PFSK-1 (cell line): ENCODE results near the gene NOTCH4.

Source experiments
- FOXP2 ChIP-seq: optimal IDR thresholded peaks from 2 replicates; pipeline ENCODE3; 2011; ENCODE audit warnings: borderline replicate concordance, control low read depth, inconsistent platforms; ENCODE audit not compliant: insufficient read depth; ENCODE audit errors: extremely low read length, extremely low read depth
- POLR2AphosphoS5 ChIP-seq: IDR thresholded peaks from 2 replicates; pipeline ENCODE4 v1.6.1; 2012; ENCODE audit warnings: low read depth, mild to moderate bottlenecking, control low read depth, low read length, moderate library complexity
- REST ChIP-seq, 2 experiments: IDR thresholded peaks; 2 replicates each; pipeline versions ENCODE4 v1.6.1 to v1.8.0; 2011 to 2012; ENCODE audit warnings: low read depth in 2 of 2, low read length in 2 of 2, control low read depth in 1 of 2, inconsistent platforms in 1 of 2, mild to moderate bottlenecking in 1 of 2, moderate library complexity in 1 of 2; ENCODE audit not compliant: insufficient read depth in 1 of 2
- SIN3A ChIP-seq: IDR thresholded peaks from 2 replicates; pipeline ENCODE4 v1.6.1; 2012; ENCODE audit warnings: mild to moderate bottlenecking, low read length, moderate library complexity, borderline replicate concordance; ENCODE audit not compliant: insufficient read depth
- TAF1 ChIP-seq: IDR thresholded peaks from 2 replicates; pipeline ENCODE4 v1.6.1; 2012; ENCODE audit warnings: low read length, control low read depth, borderline replicate concordance; ENCODE audit not compliant: insufficient read depth

The NOTCH4 gene

GRCh38 chr6:32183483-32184083 is 40.3 kb downstream of the NOTCH4 start:
- TF ChIP-seq REST (IDR thresholded peaks at IDR 0.05; ENCODE audit: insufficient read depth in 1 of 2, low read depth in 2 of 2, low read length in 2 of 2) = no peak
- no peak for TF ChIP-seq FOXP2
- no peak for TF ChIP-seq SIN3A
- no peak for TF ChIP-seq TAF1
- no peak for TF ChIP-seq POLR2AphosphoS5

DNA sequence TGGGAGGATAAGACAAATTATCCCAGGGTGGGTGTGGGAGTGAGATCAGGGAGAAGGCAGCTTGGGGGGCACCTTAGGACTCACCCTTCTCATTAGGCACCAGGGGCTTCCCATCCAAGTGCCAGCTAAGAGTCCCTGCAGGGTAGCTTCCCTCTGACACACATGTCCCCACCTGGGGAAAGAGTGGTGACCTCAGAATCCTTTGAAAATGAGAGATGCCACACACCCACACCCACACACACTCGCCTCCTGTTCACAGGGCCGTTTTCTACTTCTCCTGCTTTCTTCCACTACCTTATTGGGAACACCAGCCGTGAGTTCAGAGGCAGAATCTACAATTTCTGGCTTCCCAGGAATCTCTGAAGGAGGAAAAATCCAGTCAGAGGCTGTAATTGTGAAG is 40.8 kb downstream of the NOTCH4 start:
- no peak for TF ChIP-seq TAF1
- TF ChIP-seq POLR2AphosphoS5 = no peak
- no peak for TF ChIP-seq REST (IDR thresholded peaks at IDR 0.05; ENCODE audit: insufficient read depth in 1 of 2, low read depth in 2 of 2, low read length in 2 of 2)
- no peak for TF ChIP-seq FOXP2
- no peak for TF ChIP-seq SIN3A

- TF ChIP-seq SIN3A = no peak
- TF ChIP-seq POLR2AphosphoS5 = no peak
- TF ChIP-seq TAF1 = no peak
- TF ChIP-seq REST (IDR thresholded peaks at IDR 0.05; ENCODE audit: insufficient read depth in 1 of 2, low read depth in 2 of 2, low read length in 2 of 2) = no peak
- TF ChIP-seq FOXP2 = no peak
Measured at GRCh38 chr6:32182555-32182981, 41.3 kb downstream of the NOTCH4 start.

DNA sequence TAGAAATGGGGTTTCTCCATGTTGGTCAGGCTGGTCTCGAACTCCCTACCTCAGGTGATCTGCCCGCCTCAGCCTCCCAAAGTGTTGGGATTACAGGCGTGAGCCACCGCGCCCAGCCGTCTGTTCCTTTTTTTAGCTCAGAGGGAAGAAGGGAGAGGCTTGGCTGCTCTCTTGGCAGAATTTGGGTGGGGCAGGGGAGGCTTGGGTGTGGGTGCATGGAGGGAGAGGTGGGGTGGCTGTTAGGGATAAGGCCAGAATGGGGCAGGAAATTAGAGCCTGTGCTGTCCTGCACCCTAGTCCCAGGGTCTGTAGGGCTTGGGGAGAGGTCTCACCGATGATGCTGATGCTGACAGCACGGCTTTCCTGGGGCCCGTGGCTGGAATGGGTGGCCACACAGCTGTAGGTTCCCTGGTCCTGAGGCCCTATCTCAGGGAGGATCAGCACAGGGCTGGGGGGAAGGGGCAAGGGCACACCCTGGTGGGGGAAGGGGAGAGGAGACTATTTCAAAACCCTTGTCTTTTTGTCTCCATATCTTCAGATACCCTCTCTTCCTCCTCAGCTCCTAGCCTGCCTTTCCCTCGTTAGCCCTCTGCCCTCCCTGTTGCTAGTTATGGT is 41.8 kb downstream of the NOTCH4 start:
- no peak for TF ChIP-seq SIN3A
- TF ChIP-seq POLR2AphosphoS5 = no peak
- no peak for TF ChIP-seq REST (IDR thresholded peaks at IDR 0.05; ENCODE audit: insufficient read depth in 1 of 2, low read depth in 2 of 2, low read length in 2 of 2)
- TF ChIP-seq FOXP2 = no peak
- TF ChIP-seq TAF1 = no peak
